A673 (cell line): ENCODE data around the gene CMIP.

ENCODE experiments used
- CTCF ChIP-seq: fragments of 300-800, 200-600 bp; sonication (generic); conservative IDR thresholded peaks from 2 replicates; pipeline ENCODE4 v1.5.1; 2017; ENCODE audit warnings: low read depth, mild to moderate bottlenecking, antibody characterized with exemption, low read length, moderate library complexity, mixed read lengths
- EZH2 ChIP-seq: fragments of 200-600 bp; sonication (generic); IDR thresholded peaks from 2 replicates; pipeline ENCODE4 v1.6.1; 2017; ENCODE audit warnings: borderline replicate concordance, low read depth, mild to moderate bottlenecking, mixed read lengths, antibody characterized with exemption, low read length; ENCODE audit not compliant: poor library complexity, severe bottlenecking

DNA sequence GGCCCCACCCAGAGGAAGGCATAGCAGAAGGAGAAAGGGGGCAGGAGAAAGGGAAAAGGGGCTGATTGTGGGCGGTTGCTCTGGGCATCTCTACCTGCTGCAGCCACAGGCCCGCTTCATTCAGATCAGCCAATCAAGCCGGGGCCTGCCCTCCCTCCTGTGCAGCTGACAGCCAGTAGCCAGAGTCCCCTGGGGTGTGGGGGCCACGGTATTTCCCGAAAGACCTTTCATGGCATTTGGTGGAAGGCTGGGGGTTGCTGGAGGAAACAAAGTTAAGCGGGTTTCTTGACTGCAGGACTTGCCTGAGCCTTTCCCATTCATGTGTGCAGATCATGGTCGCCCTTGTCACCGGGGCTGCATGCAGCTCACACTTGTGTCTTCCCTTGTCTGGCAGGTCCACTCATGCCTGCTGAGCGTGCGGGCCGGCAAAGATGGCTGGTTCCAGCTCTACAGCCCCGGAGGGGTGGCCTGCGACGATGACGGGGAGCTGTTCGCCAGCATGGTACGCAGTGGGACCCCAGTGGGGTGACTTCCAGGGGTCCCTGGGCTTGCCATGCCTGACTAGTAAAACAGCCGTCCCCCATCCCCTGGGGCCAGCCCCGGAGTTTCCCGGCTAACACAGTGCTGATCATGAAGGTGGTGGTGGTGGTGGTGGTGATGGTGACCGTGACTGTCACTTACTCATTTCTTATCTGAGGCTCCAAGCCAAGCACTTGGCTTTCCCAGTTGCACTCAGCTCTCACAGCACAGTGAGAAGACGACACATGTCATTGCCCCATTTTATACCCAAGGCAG, 251.8 kb downstream of the CMIP start:
- TF ChIP-seq CTCF = no peak
- no peak for TF ChIP-seq EZH2
